Heart left ventricle (tissue), 16 donors: ENCODE results near the gene CCDC146. TPM values are rescaled to one million over a fixed set of nuclear protein-coding genes. Genes with fewer than 3 reads are reported as not detected.
"Not testable (repeated sequence)": the region's sequence is repeated elsewhere in the genome, so short reads cannot be mapped to it uniquely, and the experiment has no call there.

ENCODE experiments used
- ATAC-seq, 4 donors: fragments of 200-7000 bp; cut with Tn5 transposase; one replicate each; pipeline ENCODE4 v1.9.1; 2020 to 2022; ENCODE audit warnings: moderate library complexity in 4 of 4, mild to moderate bottlenecking in 3 of 4, moderate number of reproducible peaks in 1 of 4
- DNase-seq, 5 donors: peaks; one replicate each; pipeline ENCODE4 v3.0.0-alpha.2; 2020
- H3K27ac ChIP-seq, 12 donors: fragments of 200-600 bp; sonication (generic) in 4 of 12; one replicate each; pipeline versions ENCODE4 v1.5.0 to v1.8.0; 2016 to 2022; ENCODE audit warnings: mild to moderate bottlenecking in 2 of 12
- H3K27me3 ChIP-seq, 9 donors: fragments of 200-600 bp; sonication (generic) in 2 of 9; one replicate each; pipeline versions ENCODE4 v1.5.1 to v1.8.0; 2016 to 2022; ENCODE audit warnings: mild to moderate bottlenecking in 3 of 9
- H3K36me3 ChIP-seq, 9 donors: fragments of 200-600 bp; sonication (generic) in 2 of 9; one replicate each; pipeline versions ENCODE4 v1.5.0 to v1.8.0; 2018 to 2022; ENCODE audit warnings: mild to moderate bottlenecking in 2 of 9
- H3K4me1 ChIP-seq, 12 donors: fragments of 200-600 bp; sonication (generic) in 4 of 12; one replicate each; pipeline versions ENCODE4 v1.5.0 to v1.8.0; 2016 to 2022; ENCODE audit warnings: mild to moderate bottlenecking in 3 of 12
- H3K4me3 ChIP-seq, 12 donors: fragments of 200-600 bp; sonication (generic) in 4 of 12; one replicate each; pipeline versions ENCODE4 v1.5.0 to v1.8.0; 2017 to 2022; ENCODE audit warnings: mild to moderate bottlenecking in 9 of 12, moderate library complexity in 4 of 12
- H3K9me3 ChIP-seq, 12 donors: fragments of 200-600 bp; sonication (generic) in 4 of 12; one replicate each; pipeline versions ENCODE4 v1.5.0 to v1.8.0; 2016 to 2022; ENCODE audit warnings: mild to moderate bottlenecking in 1 of 12
- POLR2A ChIP-seq, 2 donors: fragments of 450-650 bp; IDR thresholded peaks; one replicate each; pipeline ENCODE4 v1.6.1; 2017; ENCODE audit warnings: antibody characterized with exemption in 2 of 2, mild to moderate bottlenecking in 2 of 2, moderate library complexity in 2 of 2
- WGBS, 4 donors: extraction: QIAGEN DNeasy Blood & Tissue Kit in 2 of 4; methylation state at CpG; one replicate each; pipeline versions ENCODE4 v1.1.5 to v1.1.7; 2013 to 2018; 5-methylcytosine and 5-hydroxymethylcytosine counted together
- intact Hi-C, 10 donors: fragments of 100-400 bp; cut with DNase I; formaldehyde crosslinking; loops; one replicate each; pipeline versions ENCODE4 v1.11.1 to v1.14.2; 2022
- polyA plus RNA-seq, 2 donors: library from polyadenylated mRNA; stranded (reverse); fragments of 200-250 nt; gene quantifications; one replicate each; pipeline ENCODE4 v1.2.3, GENCODE V29; 2013
- total RNA-seq, 9 donors: library from RNA; depleted of rRNA in 2 of 9; stranded (reverse); fragments of >200 nt in 2 of 9; fragmentation: NEBNext Ultra II Directional in 3 of 9; extraction: Animal tissue kit (Norgen Biotek cat#: 25700) in 3 of 9; gene quantifications; one replicate each; pipeline versions ENCODE4 v1.1.0 to v1.2.4, GENCODE V29; 2016 to 2023
- TF ChIP-seq, protein P1 (sequence below), 12 donors: fragments of 200-600 bp; sonication (generic) in 4 of 12; IDR thresholded peaks; one replicate each; pipeline versions ENCODE4 v1.5.0 to v1.8.0; 2018 to 2022; ENCODE audit warnings: antibody characterized with exemption in 12 of 12, mild to moderate bottlenecking in 5 of 12
- donor health status: ischemic (EF 13 %, LVEDD 7.1; RV severe dilation, severe dysfunction).
- donor health status: healthy with polysubstance abuse.
- donor health status: DM: no; HTN: yes; CAD: no.
- donor health status: DM: no; HTN: no; CAD: no.
- donor health status: ischemic (EF 25% LVEDD 6.9; RV normal size, moderate dysfunction).
- donor health status: ischemic (EF 25% LVEDD 5.7; RV mildly dilated, moderate dysfunction).
- donor health status: healthy.
- donor health status: DM: yes; HTN: yes; CAD: no.
- donor health status: ischemic (EF 35%, LVEDD 5.7; RV mildly dilated, moderate dysfunction).
- donor health status: nonischemic (EF 11% LVEDD 7.7; RV severe dilation, severe dysfunction).
- donor health status: DM: yes; HTN: yes; CAD: no.
- donor health status: PGD.
- donor health status: ischemic (EF 29% LVEDD 5.4; RV normal size, mild dysfunction).
- donor health status: nonischemic (EF 23%, LVEDD 6.1; RV moderate dilation, normal function).

Gene CCDC146
- total and polyA plus RNA-seq, 11 donors: 2.1 to 13.3 (median 6.6) TPM

DNA sequence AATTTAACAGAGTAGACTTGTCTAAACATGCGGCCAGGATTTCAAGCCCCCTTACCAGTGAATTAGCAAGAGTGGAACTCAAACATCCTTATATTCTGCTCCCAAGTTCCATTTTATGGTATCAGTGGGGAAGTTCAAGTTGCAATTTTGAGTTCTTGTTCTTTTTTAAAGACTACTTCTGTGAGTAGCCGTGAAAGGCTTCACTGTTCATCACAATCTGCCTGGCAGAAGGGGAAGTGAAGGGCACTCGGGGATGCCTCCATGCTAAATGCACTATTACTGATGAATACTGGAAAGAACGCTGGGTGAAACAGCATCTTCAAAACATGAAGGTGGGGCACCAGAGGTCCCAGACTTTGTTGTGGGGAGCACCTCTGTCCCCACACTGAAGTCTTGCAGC is 99.7 kb downstream of the CCDC146 start:
- 85 to 95% (median 91%) methylated on average over 4 of the region's 4 CpGs for WGBS, 4 donors
- no peak for TF ChIP-seq POLR2A (IDR thresholded peaks at IDR 0.05)
- TF ChIP-seq, protein P1, sequence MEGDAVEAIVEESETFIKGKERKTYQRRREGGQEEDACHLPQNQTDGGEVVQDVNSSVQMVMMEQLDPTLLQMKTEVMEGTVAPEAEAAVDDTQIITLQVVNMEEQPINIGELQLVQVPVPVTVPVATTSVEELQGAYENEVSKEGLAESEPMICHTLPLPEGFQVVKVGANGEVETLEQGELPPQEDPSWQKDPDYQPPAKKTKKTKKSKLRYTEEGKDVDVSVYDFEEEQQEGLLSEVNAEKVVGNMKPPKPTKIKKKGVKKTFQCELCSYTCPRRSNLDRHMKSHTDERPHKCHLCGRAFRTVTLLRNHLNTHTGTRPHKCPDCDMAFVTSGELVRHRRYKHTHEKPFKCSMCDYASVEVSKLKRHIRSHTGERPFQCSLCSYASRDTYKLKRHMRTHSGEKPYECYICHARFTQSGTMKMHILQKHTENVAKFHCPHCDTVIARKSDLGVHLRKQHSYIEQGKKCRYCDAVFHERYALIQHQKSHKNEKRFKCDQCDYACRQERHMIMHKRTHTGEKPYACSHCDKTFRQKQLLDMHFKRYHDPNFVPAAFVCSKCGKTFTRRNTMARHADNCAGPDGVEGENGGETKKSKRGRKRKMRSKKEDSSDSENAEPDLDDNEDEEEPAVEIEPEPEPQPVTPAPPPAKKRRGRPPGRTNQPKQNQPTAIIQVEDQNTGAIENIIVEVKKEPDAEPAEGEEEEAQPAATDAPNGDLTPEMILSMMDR (IDR thresholded peaks at IDR 0.05): no peak
- no peak for DNase-seq
- H3K9me3 ChIP-seq: peaks cover 0 to 10% (median 2%) of the 10 kb centered on the region in 12 donors
- H3K36me3 ChIP-seq: no peaks in the 10 kb centered on the region
- H3K27ac ChIP-seq: peak overlapping the region in 1 of 12 donors; percentile 35
- H3K4me3 ChIP-seq: no peak overlapping the region
- H3K4me1 ChIP-seq: peaks cover 0 to 38% (median 0%) of the 10 kb centered on the region in 12 donors
- intact Hi-C loops: no loop called here
- ATAC-seq: peak in 1 of 4 donors; percentile 28
- no peaks in the 10 kb centered on the region for H3K27me3 ChIP-seq

DNA sequence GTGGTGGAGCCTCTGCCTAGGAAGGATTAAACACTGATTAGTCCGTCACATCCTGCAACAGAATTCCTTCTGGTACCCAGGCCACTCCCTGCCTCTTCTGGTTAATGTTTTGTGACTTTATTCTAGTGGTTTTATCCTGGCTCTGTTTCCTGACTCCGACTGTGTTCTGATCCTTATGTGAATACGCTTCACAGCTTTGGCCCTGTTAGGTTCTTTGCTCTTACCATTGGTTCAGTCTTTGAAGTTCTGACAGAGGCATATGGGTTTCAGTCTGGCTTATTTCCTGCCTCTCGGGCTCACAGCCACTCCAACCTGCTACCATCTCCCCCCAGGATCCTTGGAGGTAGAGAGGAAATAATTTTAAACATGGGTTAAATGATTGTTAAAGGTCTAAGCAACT is 100.4 kb downstream of the CCDC146 start:
- WGBS, 4 donors: 88 to 91% (median 91%) methylated on average over 4 of the region's 4 CpGs
- no peak for ATAC-seq
- H3K4me3 ChIP-seq: no peak overlapping the region
- DNase-seq: no peak
- H3K27me3 ChIP-seq: no peaks in the 10 kb centered on the region
- H3K9me3 ChIP-seq: peaks cover 0 to 10% (median 2%) of the 10 kb centered on the region in 12 donors
- peaks cover 0 to 38% (median 0%) of the 10 kb centered on the region in 12 donors for H3K4me1 ChIP-seq
- H3K27ac ChIP-seq: peak overlapping the region in 1 of 12 donors; percentile 35
- TF ChIP-seq, protein P1 (IDR thresholded peaks at IDR 0.05): no peak
- TF ChIP-seq POLR2A (IDR thresholded peaks at IDR 0.05): no peak
- H3K36me3 ChIP-seq: no peaks in the 10 kb centered on the region
- intact Hi-C loops: no loop called here

DNA sequence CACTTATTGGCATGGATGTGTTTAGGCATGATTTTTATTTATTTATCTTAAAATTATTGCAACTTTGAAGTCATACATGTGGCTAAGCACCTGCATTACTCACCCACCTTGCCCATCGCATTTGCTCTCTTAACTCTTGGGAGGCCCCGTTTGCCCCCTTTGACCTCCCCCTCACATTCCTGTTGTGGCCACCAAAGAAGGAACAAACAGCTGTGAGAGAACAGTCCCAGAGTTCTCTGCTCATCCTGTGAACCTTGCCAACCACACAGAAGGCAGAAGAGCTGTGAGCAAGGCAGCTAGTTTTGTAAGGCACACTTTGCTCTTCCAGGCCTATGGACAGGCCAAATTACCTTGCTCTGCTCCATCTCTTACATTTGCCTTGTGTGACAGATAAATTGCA is 100.8 kb downstream of the CCDC146 start:
- TF ChIP-seq, protein P1 (IDR thresholded peaks at IDR 0.05): no peak
- TF ChIP-seq POLR2A (IDR thresholded peaks at IDR 0.05): no peak
- ATAC-seq (peak in 1 of 4 donors; percentile 41), DNase-seq (no peak)
- Histone ChIP-seq H3K4me3 (no peak overlapping the region), H3K4me1 (peaks cover 0 to 38% (median 0%) of the 10 kb centered on the region in 12 donors), H3K36me3 (no peaks in the 10 kb centered on the region), H3K27ac (no peak overlapping the region), H3K9me3 (peaks cover 0 to 11% (median 2%) of the 10 kb centered on the region in 12 donors), H3K27me3 (no peaks in the 10 kb centered on the region)
- WGBS, 4 donors: 78 to 86% (median 84%) methylated on average over 2 of the region's 2 CpGs
- intact Hi-C loops: no loop called here

DNA sequence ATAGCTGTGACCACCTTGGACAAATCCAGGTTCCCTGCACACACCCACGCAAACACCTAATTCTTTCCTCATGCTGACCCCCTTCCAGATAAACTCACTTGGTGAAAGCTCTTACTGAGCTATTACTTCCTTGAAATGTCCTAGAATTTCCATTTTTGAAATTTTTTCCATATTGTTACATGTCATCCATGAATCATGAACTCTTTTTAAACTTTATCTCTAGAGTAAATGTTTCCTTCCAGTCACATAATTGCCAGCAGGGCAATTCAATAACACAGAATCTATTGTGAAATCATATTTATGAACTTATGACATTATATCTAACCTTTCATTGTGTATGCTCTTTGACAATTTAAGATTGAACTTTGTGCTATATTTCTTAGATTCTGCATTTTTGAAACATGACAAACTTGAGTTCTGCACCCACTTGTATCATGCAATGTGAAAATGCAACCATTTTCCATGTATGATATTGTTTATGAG is 104.0 kb downstream of the CCDC146 start:
- Histone ChIP-seq H3K27me3 (no peaks in the 10 kb centered on the region), H3K27ac (peak overlapping the region in 1 of 12 donors; percentile 35), H3K4me1 (peaks cover 0 to 36% (median 0%) of the 10 kb centered on the region in 12 donors), H3K36me3 (no peaks in the 10 kb centered on the region), H3K9me3 (peaks cover 0 to 28% (median 6%) of the 10 kb centered on the region in 12 donors), H3K4me3 (no peak overlapping the region)
- no peak for ATAC-seq
- TF ChIP-seq, protein P1 (IDR thresholded peaks at IDR 0.05): no peak
- no peak for TF ChIP-seq POLR2A (IDR thresholded peaks at IDR 0.05)
- intact Hi-C loops: no loop called here
- no peak for DNase-seq
- WGBS, 4 donors: 93 to 95% (median 93%) methylated on average over 1 of the region's 1 CpG

DNA sequence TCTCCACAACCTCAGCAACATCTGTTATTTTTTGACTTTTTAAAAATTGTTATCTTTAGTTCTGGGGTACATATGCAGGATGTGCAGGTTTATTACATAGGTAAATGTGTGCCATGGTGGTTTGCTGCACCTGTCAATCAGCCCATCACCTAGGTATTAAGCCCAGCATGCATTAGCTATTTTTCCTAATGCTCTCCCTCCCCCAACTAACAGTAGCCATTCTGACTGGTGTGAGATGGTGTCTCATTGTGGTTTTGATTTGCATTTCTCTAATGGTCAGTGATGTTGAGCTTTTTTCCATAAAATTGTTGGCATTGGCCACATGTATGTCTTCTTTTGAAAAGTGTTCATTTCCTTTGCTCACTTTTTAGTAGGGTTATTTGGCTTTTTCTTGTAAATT is 106.4 kb downstream of the CCDC146 start:
- DNase-seq, H3K27ac ChIP-seq, H3K27me3 ChIP-seq, H3K36me3 ChIP-seq, H3K4me3 ChIP-seq, intact Hi-C loops, ATAC-seq: not testable (repeated sequence)
- H3K9me3 ChIP-seq: peaks cover 0 to 28% (median 6%) of the 10 kb centered on the region in 12 donors
- H3K4me1 ChIP-seq: peaks cover 0 to 15% (median 0%) of the 10 kb centered on the region in 12 donors
